EH (cell line): ENCODE data around the gene COPG2.

Experiments used
- DNase-seq: peaks from one replicate; pipeline ENCODE4 v3.0.0-alpha.2; 2015; ENCODE audit warnings: low read depth

COPG2 gene

DNA sequence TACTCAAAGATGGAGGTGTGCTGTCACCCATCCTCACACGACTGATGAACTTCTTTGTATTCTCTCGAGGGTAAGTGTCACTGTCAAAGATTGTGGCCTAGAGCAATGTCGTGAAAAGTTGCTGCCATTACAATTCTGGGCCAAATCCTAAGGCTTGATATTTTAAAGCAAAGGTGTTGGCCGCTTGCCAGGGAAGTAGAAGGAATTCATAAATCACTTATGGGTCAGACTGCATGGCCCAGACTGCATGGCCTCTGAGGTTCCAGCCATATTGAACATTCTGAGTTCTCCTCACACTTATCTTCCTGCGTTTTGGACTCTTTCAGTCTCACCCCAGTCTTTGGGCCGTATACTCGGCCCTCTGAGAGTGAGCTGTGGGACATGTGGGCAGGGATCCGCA lies 168.1 kb downstream of the COPG2 start:
- DNase-seq = peak; percentile 3

DNA sequence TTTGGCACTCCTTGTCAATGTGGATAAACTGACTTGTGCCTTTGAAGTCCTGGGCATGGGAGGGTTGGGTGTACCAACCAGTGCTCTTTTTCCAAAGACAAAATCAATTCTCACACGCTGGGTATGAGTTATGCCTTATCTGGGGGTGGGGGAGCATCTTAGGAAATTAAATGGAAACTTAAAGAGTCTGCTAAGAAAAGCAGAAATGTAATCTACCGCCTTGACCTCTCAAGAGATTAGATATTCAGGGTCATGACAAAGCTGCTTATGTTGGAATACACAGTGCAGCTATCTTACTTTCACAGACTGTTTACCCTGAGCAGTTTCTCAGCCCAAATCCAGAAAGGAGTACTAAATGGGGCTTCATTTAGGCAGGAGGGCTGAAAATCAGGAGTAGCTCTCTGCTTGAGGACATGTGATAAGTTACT lies 174.1 kb downstream of the COPG2 start:
- no peak for DNase-seq

DNA sequence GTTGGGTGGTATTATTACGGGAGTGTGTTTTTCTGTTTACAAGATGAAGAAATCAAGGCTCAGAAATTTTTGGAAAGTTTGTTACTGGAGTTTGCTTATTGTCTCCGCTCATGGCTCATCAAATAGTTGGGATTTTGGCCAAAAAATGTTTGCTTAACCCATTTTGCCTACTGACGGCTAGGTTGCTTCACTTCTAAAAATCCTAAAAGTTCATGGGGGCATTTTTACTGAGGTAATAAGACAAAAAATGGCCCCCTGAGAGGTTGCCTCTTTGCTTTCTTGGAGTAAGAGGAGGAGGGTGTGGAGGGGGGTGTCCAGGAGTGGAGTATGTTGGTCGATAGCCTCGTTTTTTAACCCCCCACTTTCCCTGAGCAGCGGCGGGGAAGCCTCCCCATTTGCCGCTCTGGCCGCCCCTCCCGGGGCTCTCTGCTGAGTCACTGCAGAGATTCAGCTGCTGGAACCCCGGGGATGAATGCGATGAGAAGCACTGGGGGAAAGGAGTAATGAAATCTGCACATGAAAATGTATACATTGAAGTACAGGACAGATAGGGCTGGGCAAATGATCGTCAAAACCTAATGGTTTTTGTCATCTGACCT lies 175.2 kb downstream of the COPG2 start:
- DNase-seq = peak; percentile 24

DNA sequence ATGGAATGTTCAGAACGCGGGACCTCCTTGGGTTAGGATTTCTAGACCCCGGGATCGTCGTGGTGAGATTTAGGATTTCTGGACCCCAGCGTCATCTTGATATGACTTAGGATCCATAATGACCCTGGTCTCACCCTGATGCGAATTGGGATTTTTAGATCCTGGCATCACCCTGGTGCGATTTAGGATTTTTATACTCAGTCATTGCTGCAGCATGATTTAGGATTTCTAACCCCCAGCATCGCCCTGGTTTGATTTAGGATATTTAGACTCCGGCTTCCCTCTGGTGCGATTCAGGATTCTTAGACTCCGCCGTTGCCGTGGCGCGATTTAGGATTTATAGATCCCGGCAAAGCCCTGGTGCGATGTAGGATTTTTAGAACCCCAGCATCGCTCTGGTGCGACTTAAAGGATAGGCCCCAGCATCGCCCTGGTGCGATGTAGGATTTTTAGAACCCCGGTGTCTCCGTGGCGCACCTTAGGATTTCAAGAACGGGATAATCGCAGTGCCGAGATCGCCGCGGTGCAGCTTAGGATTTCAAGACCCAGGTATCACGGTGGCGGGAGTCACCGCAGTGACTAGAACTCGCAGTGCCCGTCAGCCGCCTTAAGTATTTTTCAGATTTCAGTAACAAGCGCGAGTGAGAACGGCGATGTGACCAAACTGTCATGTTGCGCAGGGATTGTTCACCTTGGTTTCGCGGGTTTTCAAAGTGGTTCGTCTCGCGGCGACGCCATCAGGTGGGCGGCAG lies 175.8 kb downstream of the COPG2 start:
- peak; percentile 6 for DNase-seq

DNA sequence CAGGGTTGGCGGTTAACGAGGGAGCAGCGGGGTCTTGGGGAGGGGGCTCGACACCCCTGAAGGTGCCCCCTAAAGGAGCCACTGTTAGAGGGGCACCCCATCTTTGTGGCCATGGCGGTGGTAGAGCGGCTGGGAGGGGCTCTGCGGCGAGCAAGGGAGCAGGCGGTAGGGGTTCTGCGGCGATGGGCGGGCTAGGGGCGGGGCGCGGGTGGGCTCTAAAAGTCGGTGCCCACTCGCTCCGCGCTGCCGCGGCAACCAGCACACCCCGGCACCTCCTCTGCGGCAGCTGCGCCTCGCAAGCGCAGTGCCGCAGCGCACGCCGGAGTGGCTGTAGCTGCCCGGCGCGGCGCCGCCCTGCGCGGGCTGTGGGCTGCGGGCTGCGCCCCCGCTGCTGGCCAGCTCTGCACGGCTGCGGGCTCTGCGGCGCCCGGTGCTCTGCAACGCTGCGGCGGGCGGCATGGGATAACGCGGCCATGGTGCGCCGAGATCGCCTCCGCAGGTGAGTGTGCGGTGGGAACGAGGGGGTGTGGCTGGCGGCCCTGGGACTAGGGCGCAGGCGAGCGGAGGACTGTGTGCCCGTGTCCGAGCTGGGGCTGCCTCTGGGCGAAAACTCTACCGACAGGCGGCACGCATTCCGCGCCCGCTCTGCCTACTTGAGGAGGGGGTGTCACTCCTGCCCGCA lies 176.6 kb downstream of the COPG2 start, which contains the start of gene MEST:
Gene MEST (plus strand): TSS at position 245 of the 682 bp plus-strand sequence. CDS start 229 bp downstream, at position 474.
- DNase-seq = peak; percentile 13

DNA sequence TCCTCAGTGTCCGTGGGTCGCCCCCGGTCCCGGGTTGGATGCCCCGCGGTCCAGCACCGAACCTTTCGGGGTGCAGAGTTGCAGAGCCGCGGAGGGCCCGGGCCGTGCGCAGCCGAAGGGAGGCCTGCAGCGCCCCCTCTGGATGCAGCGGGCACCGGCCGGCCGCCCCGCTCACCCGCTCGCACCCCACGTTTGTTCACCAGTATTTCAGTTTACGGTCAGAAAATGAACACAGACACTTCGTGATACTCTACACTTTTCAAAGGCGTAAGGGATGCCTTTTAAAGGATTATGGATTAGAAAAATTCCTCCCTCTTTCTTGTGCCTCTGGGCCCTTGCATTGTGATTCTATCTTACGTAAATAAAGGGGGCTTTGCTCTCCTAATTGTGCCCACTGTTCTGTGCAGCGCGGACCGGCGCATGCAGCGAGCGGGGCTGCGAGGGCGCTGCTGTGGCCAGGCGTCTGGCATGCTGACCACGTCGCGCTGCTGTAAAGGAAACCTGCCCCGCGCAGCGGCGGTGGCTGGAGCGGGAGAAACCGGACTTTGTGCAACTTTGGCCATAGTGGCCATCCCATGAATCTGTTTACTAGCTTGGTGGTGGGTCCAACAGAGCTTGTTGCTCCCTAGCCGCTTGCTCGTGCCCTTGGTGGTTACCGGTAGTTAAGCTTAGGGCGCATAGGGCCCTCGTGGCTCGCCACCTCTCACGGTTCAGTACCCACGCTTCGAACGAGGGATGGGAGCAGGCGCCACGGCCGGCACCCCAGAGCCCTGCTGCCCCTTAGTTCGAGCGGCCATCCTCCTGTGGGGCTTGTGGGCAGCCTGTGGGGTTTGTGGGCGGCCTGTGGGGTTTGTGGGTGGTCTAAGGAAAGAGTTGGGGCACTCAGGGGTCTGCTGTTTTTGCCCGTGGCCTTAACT lies 177.4 kb downstream of the COPG2 start:
- peak; percentile 32 for DNase-seq

DNA sequence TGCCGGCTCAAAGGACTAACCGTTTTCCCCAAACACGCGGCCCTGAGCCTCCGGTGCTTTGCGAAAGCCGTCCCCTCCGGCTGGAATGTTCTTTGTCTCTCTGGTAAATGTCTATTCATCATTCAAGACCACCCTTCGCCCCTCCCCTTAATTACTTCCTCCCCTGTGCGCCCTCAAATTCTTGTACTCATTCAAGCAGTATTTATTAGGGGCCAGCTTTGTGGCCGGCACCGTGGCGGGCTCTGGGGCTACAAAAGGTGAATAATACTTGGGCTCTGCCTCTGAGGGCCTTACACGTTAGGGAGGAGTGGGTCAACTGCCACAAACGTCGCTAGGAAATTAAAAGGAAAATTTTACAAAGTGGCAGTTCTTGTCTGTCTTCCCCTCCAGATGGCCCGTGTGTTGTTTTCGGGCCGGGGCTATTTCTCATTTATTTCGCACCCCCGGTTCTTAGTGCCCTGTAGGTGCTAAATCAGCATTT lies 178.2 kb downstream of the COPG2 start:
- no peak for DNase-seq

DNA sequence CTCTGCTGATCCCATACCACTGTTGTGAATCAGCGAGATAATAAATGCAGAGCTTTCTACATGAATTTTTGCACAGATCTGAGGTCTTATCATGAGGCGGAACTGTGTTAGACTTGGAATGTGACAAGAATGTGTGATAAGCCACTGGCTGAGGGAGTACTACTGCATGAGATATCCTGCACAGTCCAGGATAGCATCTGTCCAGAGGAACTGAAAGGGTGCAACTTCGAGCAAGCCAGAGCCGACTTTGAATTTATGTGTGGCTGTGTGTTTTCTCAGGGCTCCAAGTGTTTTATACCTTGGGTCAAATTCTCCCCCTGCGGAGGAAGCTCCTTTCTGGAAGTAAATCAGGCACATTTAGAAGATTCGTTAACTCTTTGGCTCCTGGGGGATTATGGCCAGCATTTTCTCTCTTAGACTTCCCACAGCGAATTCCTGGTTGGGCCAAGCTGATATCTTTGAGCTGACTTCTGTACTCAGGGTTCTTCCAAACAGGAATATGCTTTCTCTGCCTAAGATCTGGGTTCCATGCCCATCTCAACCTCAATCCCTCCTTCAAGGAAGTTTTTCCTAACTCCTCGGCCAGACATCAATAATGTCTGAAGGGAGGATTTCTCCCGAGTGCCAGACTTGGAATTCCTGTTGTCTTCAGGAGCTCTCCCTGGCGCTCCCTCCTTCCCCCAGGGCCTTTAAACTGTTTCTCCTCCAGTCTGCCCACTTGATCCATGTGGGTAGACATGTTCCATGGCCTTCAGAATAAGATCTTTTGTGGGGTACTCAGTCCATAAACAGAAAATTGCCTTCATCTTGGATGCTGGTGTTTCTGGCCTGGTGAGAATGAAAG lies 179.2 kb downstream of the COPG2 start:
- peak; percentile 91 for DNase-seq

DNA sequence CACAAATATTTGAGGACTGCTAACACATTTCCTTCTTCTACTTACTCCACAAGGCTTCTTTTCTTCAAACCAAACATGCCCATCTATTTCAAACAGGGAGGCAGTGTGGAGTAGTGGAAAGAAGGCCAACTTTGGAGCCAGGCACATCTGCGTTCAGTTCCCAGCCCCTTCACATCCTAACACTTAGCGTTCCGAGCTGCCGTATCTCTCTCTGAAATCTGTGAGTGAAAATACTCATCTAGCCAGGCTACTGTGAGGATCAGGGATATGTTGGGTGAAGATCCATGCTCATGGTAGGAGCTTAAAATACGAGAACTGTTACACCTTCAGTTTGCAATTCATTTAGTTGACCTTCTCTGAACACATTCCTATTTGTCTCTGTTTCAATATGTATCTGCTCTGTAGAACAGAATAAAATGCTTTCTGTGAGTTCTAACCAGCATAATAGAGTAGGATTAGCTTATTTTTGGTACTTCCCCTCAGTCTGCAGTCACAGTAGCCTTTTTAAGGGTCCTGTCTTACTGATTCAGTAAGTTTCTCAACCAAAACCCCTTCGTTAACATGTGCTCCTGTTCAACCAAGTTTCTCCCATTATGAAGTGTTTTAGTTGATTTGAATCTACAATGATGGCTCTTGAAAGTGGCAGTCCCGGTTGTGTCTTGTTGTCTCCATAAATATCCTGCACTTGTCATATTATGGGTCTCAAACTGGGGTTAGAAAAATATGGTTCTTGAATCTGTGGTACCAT lies 180.0 kb downstream of the COPG2 start:
- peak; percentile 33 for DNase-seq

DNA sequence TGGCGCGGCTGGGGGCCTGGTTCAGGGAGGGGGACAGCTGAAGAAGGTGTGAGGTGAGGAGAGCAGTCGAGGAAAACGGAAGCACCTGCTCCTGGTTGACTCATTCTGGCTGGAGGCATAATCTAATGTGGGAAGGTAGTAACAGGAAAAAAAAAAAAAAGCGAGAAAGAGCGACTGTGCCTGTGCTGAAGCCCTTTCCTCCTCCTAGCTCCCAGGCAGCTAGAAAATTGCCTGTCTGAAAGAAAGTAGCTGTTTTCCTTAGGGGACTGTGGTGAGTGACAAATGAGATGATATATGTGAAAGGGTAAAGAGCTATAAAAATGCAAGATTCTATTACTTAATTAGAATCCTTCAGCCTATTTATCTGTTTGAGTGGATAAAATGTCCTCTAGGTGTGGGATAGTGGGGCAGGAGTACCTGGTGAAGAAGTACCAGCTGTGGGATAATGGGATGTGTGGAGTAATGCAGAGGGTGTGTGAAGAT lies 181.6 kb downstream of the COPG2 start:
- no peak for DNase-seq

DNA sequence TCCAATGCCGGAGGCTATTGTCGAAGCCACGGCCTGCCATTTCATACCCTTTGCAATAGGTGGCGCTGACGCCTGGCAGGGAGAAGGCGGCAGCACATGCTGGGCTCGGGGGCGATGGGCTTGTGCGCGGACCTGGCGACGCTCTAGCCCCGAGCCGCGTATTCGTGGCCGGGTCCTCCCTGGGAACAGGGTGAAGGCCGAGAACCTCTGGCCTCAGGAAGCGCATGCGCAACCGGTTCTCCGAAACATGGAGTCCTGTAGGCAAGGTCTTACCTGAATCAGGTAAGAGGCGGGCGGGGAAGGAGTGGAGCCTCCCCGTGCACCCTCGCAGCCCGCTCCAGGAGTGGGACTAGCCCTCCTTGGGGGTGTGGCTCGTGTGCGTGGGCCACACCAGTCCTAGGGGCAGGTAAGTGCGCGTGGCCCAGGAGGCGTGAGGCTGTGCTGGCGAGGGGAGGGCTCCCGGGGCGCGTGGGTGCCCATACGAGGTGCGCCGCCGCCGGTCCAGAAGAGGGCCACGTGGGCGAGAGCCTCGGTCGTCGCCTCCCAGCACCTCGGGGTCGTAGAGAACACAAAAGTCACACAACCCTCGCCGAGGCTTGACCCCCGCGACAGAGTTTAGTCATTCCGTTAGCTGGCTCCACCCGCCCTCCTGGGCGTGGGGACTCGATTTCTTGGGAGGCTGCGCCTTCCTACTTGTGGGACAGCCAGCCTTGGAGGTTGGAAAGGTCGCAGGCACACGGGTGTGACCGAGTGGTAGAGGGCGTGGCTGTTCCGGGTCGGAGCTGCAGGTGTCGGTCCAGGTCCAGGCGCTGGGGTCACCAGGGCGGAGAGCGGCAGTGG lies 182.2 kb downstream of the COPG2 start:
- DNase-seq = peak; percentile 5

DNA sequence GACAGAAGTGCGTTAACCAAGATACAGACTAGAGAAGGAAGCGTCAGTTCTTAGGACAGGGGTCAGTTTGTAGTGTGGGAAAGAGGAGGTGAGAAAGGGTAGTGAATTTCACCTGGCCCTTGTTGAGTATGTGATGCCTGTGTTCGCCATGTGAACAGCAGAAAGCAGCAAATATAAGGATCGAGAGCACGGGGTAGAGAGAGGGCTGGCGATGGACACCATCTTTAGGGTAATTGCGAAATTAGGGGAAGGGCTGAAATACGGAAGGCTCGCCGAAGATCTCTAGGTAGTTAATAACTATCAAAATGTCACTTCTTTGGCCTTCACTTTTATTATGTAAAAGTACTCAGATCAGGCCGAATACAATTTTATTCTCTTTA lies 182.8 kb downstream of the COPG2 start:
- no peak for DNase-seq

DNA sequence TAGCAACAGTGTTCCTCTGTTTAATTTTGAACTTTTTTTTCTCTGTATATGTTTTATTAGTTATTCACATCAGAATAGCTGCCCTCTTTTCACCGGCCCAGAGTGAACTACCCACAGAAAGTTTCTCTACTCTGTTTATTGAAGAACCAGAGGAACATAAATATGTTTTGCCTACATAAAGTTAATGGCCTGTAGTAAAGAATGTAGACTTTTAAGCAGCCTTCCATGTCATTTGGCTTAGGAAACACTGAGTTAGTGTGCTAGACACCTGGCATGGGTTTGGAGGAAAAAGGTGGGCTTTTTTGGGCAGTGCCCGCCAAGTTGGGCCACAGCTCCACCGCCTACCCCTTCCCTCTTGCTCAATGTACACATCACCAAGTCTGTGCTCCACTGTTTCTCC lies 185.5 kb downstream of the COPG2 start:
- no peak for DNase-seq

DNA sequence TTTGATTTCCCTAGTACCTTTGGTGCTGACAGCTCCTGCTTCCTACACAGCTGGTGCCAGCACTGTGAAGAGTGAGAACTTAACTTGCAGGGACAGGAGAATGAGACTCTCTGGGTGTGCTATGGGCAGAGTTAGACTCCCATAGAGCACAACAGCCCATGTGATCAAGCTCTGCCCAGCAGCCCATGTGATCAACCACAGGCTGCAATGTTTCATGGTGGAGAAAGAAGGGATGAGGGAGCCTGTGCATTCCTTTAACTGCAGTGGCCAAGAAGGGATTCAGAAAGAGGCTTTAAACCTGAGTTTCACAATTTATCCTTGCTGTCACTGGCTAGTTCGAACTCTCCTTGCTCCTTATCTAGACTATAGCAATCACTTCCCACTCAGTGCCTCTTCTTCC lies 186.7 kb downstream of the COPG2 start:
- DNase-seq = peak; percentile 32

DNA sequence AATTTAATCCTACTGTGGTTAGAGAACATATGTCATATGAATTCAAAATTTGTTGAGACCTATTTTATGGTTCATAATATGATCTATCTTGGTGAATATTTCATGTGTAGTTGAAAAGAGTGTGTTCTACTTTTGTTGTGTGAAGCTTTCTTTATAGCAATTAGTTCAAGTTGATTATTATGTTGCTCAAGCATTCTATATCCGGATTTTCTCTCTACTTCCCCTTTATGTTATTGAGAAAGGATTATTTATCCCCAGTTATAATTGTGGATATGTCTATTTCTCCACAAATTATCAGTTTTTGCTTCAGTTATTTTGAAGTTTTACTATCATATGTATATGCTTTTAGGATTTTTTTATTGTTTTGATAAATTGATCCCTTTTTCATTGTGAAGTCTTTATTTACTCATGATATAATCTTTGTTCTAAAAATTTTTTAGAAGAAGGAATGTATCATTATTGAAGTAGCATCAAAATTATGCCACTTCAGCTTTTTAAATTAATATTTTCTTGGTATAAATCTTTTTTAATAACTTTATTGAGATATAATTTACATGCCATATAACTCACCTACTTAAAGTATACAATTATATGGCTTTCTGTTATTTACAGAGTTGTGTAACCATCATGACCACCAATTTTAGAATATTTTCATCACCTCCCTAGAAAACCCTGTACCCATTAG lies 188.7 kb downstream of the COPG2 start:
- DNase-seq = no peak

DNA sequence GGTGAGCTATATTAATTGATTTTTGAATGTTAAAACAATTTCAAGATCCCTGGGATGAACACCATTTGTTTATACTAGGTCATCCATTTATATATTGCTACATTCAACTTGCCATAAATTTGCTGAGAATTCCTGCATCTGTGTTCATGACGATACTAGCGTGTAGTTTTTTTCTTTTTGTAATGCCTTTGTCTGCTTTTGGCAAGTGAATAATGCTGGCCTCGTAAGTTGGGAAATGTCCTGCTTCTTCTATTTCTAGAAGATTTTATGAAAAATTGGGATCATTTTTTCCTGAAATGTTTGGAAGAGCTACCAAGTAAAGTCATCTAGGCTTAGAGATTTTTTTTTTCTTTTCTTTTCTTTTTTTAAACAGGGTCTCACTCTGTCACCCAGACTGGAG lies 189.6 kb downstream of the COPG2 start:
- DNase-seq = no peak

DNA sequence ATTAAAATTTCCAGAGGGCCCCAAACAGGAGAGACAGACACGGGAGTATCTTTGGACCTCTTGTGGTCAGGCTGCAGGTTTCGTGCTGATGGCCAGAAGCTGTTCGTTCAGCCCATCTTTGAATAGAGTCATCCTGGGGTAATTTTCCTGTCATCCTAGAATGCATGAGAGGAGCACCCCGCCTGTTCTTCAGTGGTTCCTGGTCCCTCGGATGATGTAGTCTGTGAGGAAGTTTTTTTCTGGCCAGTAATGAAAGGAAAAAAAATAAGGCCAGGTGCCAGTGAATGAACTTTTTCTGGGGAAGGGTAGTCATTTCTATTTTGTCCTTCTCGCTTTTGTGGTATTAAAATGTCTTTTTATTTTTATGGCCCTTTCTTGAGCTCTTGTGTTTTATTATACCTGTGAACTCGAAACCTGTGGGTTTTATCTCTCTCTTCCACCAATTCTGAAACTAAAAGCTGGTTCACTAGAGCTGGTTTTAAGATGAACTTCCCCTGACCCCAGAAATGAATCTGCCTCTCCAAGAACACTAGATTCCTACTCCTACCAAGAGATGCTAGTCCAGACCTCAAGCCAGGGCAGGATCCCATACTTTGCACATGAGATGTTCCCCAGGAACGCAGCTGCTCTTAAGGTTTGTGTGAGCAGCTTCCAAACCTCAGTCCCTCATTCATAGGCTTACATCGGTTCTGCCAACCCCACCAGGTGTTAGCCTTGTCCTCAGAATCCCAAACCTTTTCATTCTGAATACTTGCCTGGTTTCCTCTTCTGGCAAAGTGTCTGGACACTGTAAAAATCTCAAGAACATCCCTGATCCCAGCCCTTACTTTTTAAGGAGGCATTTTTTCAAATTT lies 192.0 kb downstream of the COPG2 start:
- peak; percentile 56 for DNase-seq

DNA sequence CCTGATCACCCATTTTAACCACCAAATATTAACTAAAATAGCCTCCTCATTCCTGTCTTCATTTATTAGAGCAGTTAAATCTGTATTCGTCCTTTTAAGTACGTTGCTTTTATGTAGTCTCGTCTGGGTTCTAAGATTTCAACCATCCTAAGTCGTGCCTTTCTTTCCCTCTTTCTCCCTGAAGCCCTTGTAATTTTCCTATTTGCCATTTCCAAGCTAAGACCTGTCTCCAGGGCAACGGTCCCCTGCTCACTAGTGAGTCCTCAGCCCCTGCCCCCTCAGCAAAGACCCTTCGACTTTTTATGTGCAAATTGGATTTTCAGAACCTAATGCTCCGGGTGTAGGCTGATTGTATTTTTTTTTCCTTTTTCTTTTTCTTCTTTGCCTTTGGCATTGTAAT lies 192.8 kb downstream of the COPG2 start:
- no peak for DNase-seq
